Measurements from ENCODE around the gene NYNRIN. TPM values are rescaled to one million over a fixed set of nuclear protein-coding genes. Genes with fewer than 3 reads are reported as not detected.

NYNRIN gene
- total RNA-seq, 4 donors from 2014 or later = 6.9 to 19.9 (median 11.5) TPM

- Histone ChIP-seq H3K27ac (peak overlapping the region in 1 of 4 donors; percentile 17), H3K4me3 (no peak overlapping the region), H3K9me3 (no peaks in the 10 kb centered on the region), H3K27me3 (no peaks in the 10 kb centered on the region), H3K4me1 (peaks cover 0 to 49% (median 20%) of the 10 kb centered on the region in 3 donors), H3K36me3 (peaks cover 0 to 42% of the 10 kb centered on the region in 2 donors)
- TF ChIP-seq CTCF (IDR thresholded peaks at IDR 0.05) = no peak
- 60% methylated on average over 3 of the region's 4 CpGs; no CpG with 5 or more reads in 1 of the 2 donors for WGBS, 2 donors (ENCODE audit: low coverage in 1 of 2)
- ATAC-seq = no peak
Measured at GRCh38 chr14:24404814-24405213, 6.0 kb downstream of the NYNRIN start.

- Histone ChIP-seq H3K36me3 (peaks cover 0 to 56% of the 10 kb centered on the region in 2 donors), H3K27me3 (no peaks in the 10 kb centered on the region), H3K4me3 (no peak overlapping the region), H3K9me3 (no peaks in the 10 kb centered on the region), H3K4me1 (peaks cover 0 to 33% (median 9%) of the 10 kb centered on the region in 3 donors), H3K27ac (no peak overlapping the region)
- 97 to 100% methylated on average over 1 to 6 of the region's 6 CpGs for WGBS, 2 donors (ENCODE audit: low coverage in 1 of 2)
- ATAC-seq = no peak
- no peak for TF ChIP-seq POLR2A (IDR thresholded peaks at IDR 0.05)
- TF ChIP-seq EP300 (IDR thresholded peaks at IDR 0.05) = no peak
Measured at GRCh38 chr14:24406416-24406815, 7.6 kb downstream of the NYNRIN start.

GRCh38 chr14:24407608-24408325 lies 9.0 kb downstream of the NYNRIN start:
- Histone ChIP-seq H3K36me3 (peaks cover 0 to 65% of the 10 kb centered on the region in 2 donors), H3K27me3 (no peaks in the 10 kb centered on the region), H3K4me3 (no peak overlapping the region), H3K27ac (no peak overlapping the region), H3K4me1 (peaks cover 0 to 20% (median 2%) of the 10 kb centered on the region in 3 donors), H3K9me3 (no peaks in the 10 kb centered on the region)
- TF ChIP-seq CTCF (IDR thresholded peaks at IDR 0.05) (no peak), EP300 (IDR thresholded peaks at IDR 0.05) (no peak), POLR2AphosphoS5 (IDR thresholded peaks at IDR 0.05) (no peak), POLR2A (IDR thresholded peaks at IDR 0.05) (no peak)
- no CpG with 5 or more reads among the region's 18 CpGs for WGBS, 2 donors (ENCODE audit: low coverage in 1 of 2)
- ATAC-seq = no peak

- TF ChIP-seq POLR2A (IDR thresholded peaks at IDR 0.05) (no peak), CTCF (IDR thresholded peaks at IDR 0.05) (no peak)
- H3K27ac ChIP-seq = no peak overlapping the region
- no peak overlapping the region for H3K4me3 ChIP-seq
- no peak for ATAC-seq
- no peaks in the 10 kb centered on the region for H3K9me3 ChIP-seq
- no CpG with 5 or more reads among the region's 3 CpGs for WGBS, 2 donors (ENCODE audit: low coverage in 1 of 2)
- peaks cover 0 to 10% (median 0%) of the 10 kb centered on the region in 3 donors for H3K4me1 ChIP-seq
- peaks cover 0 to 75% of the 10 kb centered on the region in 2 donors for H3K36me3 ChIP-seq
- H3K27me3 ChIP-seq = no peaks in the 10 kb centered on the region
Measured at GRCh38 chr14:24408764-24409163, 10.0 kb downstream of the NYNRIN start.

GRCh38 chr14:24409192-24409591 lies 10.4 kb downstream of the NYNRIN start:
- H3K27ac ChIP-seq = no peak overlapping the region
- no peak for ATAC-seq
- H3K36me3 ChIP-seq = peaks cover 0 to 80% of the 10 kb centered on the region in 2 donors
- H3K4me3 ChIP-seq = no peak overlapping the region
- 20% methylated on average over 1 of the region's 6 CpGs; no CpG with 5 or more reads in 1 of the 2 donors for WGBS, 2 donors (ENCODE audit: low coverage in 1 of 2)
- TF ChIP-seq EP300 (IDR thresholded peaks at IDR 0.05) (no peak), POLR2AphosphoS5 (IDR thresholded peaks at IDR 0.05) (no peak), CTCF (IDR thresholded peaks at IDR 0.05) (no peak), POLR2A (IDR thresholded peaks at IDR 0.05) (no peak)
- no peaks in the 10 kb centered on the region for H3K9me3 ChIP-seq
- peaks cover 0 to 5% (median 0%) of the 10 kb centered on the region in 3 donors for H3K4me1 ChIP-seq
- H3K27me3 ChIP-seq = no peaks in the 10 kb centered on the region
